HEK293 (cell line): ENCODE results near the gene PRR11.
A peak's percentile ranks its signal among the peaks of the same experiment; 100 is the strongest.

ENCODE experiments used
- CTCF ChIA-PET: fragments of 350-600 bp; formaldehyde crosslinking; extraction: SDS; loops from one replicate; lab custom pipeline; 2021; ENCODE audit warnings: antibody characterized with exemption; lab: Yijun Ruan, JAX
- POLR2A ChIA-PET: fragments of 300-600 bp; formaldehyde crosslinking; extraction: SDS; loops from one replicate; lab custom pipeline; 2020; ENCODE audit warnings: antibody characterized with exemption, inconsistent platforms; lab: Yijun Ruan, JAX
- H3K27ac ChIP-seq: fragments of 200-500 bp; sonication (Bioruptor generic); 2 replicates; pipeline ENCODE4 v1.5.1; 2014; ENCODE audit warnings: low read depth, low read length, control low read depth, inconsistent platforms; ENCODE audit errors: extremely low read depth
- H3K36me3 ChIP-seq, 2 experiments: fragments of 200-500 bp in 1 of 2; sonication (Bioruptor generic) in 1 of 2; 1 replicate in 1 of 2; 2 replicates in 1 of 2; pipeline ENCODE4 v1.5.1; 2014 to 2017; ENCODE audit warnings: inconsistent platforms in 2 of 2, low read length in 2 of 2; ENCODE audit not compliant: control insufficient read depth in 2 of 2, insufficient read depth in 1 of 2
- H3K4me1 ChIP-seq: fragments of 200-500 bp; sonication (Bioruptor generic); 2 replicates; pipeline ENCODE4 v1.5.1; 2014; ENCODE audit warnings: mild to moderate bottlenecking, low read length, inconsistent platforms; ENCODE audit not compliant: control insufficient read depth, insufficient read depth
- H3K4me3 ChIP-seq: 2 replicates; pipeline ENCODE4 v1.5.1; 2011; ENCODE audit warnings: low read depth, mild to moderate bottlenecking, control low read depth, low read length, moderate library complexity
- H3K9me3 ChIP-seq: fragments of 200-500 bp; sonication (Bioruptor generic); 2 replicates; pipeline ENCODE4 v1.5.1; 2014; ENCODE audit warnings: low read depth, low read length, inconsistent platforms; ENCODE audit not compliant: control insufficient read depth, insufficient read depth
- BCL11B ChIP-seq: fragments of 450-650 bp; formaldehyde crosslinking; IDR thresholded peaks from 2 replicates; pipeline ENCODE4 v1.5.1; 2016; ENCODE audit warnings: low read depth, missing biosample characterization, missing genetic modification characterization
- HOXA7 ChIP-seq: sonication (generic); formaldehyde crosslinking; IDR thresholded peaks from 2 replicates; pipeline ENCODE4 v1.8.1; 2022; ENCODE audit warnings: missing genetic modification reagents, borderline replicate concordance
- KLF9 ChIP-seq: fragments of 450-650 bp; formaldehyde crosslinking; IDR thresholded peaks from 2 replicates; pipeline ENCODE4 v1.5.1; 2016; ENCODE audit warnings: missing biosample characterization, missing genetic modification characterization, low read depth
- OSR2 ChIP-seq: fragments of 450-650 bp; formaldehyde crosslinking; IDR thresholded peaks from 2 replicates; pipeline ENCODE4 v1.5.1; 2016; ENCODE audit warnings: missing biosample characterization, missing genetic modification characterization
- SETDB1 ChIP-seq: IDR thresholded peaks from one replicate; pipeline ENCODE4 v1.6.1; 2017; ENCODE audit warnings: mild to moderate bottlenecking, low read length, moderate library complexity, mixed read lengths; ENCODE audit not compliant: insufficient read length
- YY2 ChIP-seq: fragments of 450-650 bp; formaldehyde crosslinking; IDR thresholded peaks from 2 replicates; pipeline ENCODE4 v1.5.1; 2016; ENCODE audit warnings: missing biosample characterization, missing genetic modification characterization
- ZBTB17 ChIP-seq: fragments of 450-650 bp; formaldehyde crosslinking; IDR thresholded peaks from 2 replicates; pipeline ENCODE4 v1.5.1; 2016; ENCODE audit warnings: missing biosample characterization, missing genetic modification characterization
- ZFP69B ChIP-seq: fragments of 450-650 bp; formaldehyde crosslinking; IDR thresholded peaks from 2 replicates; pipeline ENCODE4 v1.5.1; 2016; ENCODE audit warnings: missing biosample characterization, missing genetic modification characterization
- ZIC2 ChIP-seq: fragments of 450-650 bp; formaldehyde crosslinking; IDR thresholded peaks from 2 replicates; pipeline ENCODE4 v1.5.1; 2016; ENCODE audit warnings: missing biosample characterization, missing genetic modification characterization
- ZNF324 ChIP-seq: fragments of 450-650 bp; formaldehyde crosslinking; IDR thresholded peaks from 2 replicates; pipeline ENCODE4 v1.5.1; 2016; ENCODE audit warnings: missing biosample characterization, missing genetic modification characterization
- ZNF544 ChIP-seq: fragments of 450-650 bp; formaldehyde crosslinking; IDR thresholded peaks from 2 replicates; pipeline ENCODE4 v1.5.0; 2017; ENCODE audit warnings: missing biosample characterization, missing genetic modification characterization
- ZNF561 ChIP-seq: fragments of 450-650 bp; IDR thresholded peaks from 2 replicates; pipeline ENCODE4 v1.5.1; 2018; ENCODE audit warnings: missing biosample characterization, missing genetic modification characterization, borderline replicate concordance
- ZNF596 ChIP-seq: fragments of 450-650 bp; IDR thresholded peaks from 2 replicates; pipeline ENCODE4 v1.5.0; 2018; ENCODE audit warnings: missing biosample characterization, mild to moderate bottlenecking, missing genetic modification characterization, moderate library complexity
- ZNF629 ChIP-seq: fragments of 450-650 bp; formaldehyde crosslinking; IDR thresholded peaks from 2 replicates; pipeline ENCODE4 v1.5.1; 2017; ENCODE audit warnings: missing biosample characterization, missing genetic modification characterization
- ZNF776 ChIP-seq: fragments of 450-650 bp; formaldehyde crosslinking; IDR thresholded peaks from 2 replicates; pipeline ENCODE4 v1.5.0; 2017; ENCODE audit warnings: missing biosample characterization, missing genetic modification characterization, borderline replicate concordance
- ZXDB ChIP-seq: fragments of 450-650 bp; formaldehyde crosslinking; IDR thresholded peaks from 2 replicates; pipeline ENCODE4 v1.5.1; 2016; ENCODE audit warnings: missing biosample characterization, missing genetic modification characterization
- TF ChIP-seq, protein P1 (sequence below): fragments of 450-650 bp; formaldehyde crosslinking; IDR thresholded peaks from 2 replicates; pipeline ENCODE4 v1.5.1; 2016; ENCODE audit warnings: missing biosample characterization, missing genetic modification characterization
- TF ChIP-seq, protein P2 (sequence below): fragments of 450-650 bp; formaldehyde crosslinking; IDR thresholded peaks from 2 replicates; pipeline ENCODE4 v1.5.1; 2016; ENCODE audit warnings: missing biosample characterization, missing genetic modification characterization
- TF ChIP-seq, protein P3 (sequence below): fragments of 450-650 bp; formaldehyde crosslinking; IDR thresholded peaks from 2 replicates; pipeline ENCODE4 v1.5.1; 2016; ENCODE audit warnings: missing biosample characterization, missing genetic modification characterization
- TF ChIP-seq, protein P4 (sequence below): fragments of 450-650 bp; formaldehyde crosslinking; conservative IDR thresholded peaks from 2 replicates; pipeline ENCODE4 v1.5.1; 2016; ENCODE audit warnings: low read depth, missing biosample characterization, missing genetic modification characterization
- TF ChIP-seq, protein P5 (sequence below): fragments of 450-650 bp; formaldehyde crosslinking; IDR thresholded peaks from 2 replicates; pipeline ENCODE4 v1.5.1; 2016; ENCODE audit warnings: missing biosample characterization, missing genetic modification characterization
- TF ChIP-seq, protein P6 (sequence below): fragments of 450-650 bp; formaldehyde crosslinking; IDR thresholded peaks from 2 replicates; pipeline ENCODE4 v1.5.0; 2017; ENCODE audit warnings: missing biosample characterization, missing genetic modification characterization, borderline replicate concordance

The PRR11 gene

DNA sequence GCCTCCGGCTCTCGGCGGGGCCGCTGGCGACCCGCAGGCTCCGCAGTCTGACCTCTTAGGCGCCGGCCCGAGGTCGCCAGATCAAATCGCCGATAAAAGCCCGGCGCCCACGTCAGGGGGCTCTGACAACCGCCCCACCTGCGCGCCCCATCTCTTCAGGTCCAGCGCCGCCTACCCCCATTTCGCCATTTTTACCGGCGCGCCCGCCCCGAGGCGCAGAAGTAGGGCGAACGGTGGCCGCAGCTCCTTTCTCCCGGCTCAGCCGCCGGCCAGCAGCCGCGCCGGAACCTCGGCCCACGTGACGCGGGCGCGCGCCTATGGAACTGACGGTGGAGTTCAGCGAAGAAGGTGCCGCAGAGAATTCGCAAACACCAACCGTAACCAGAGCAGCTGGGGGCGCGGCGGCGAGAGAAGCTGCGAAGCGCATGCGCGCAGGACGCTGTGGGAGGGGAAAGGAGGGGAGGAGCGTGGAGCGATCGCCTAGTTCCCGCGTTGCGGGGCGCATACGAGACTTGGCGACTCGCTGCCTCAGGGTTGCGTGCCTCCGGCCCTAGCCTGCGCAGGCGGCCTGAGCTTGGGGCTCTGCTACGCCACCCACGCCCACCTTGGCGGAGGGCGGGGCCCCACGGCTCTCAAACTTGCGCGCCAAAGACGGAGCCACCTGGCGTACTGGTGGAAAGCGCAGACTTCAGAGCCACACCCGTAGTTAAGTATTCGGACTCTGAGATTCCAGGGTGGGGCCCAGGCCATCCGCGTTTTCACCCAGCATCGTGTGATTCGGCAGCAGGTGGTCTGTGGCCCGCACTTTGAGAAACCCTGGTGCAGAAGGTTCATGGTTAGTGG is 48.9 kb upstream of the PRR11 start, which contains the start of gene TRIM37:
TRIM37 (minus strand) TSS at position 418 of the 843 bp plus-strand sequence. CDS start 419 bp downstream, outside the sequence.
- ChIA-PET CTCF (interaction anchor here (0.7 to 1.3 kb wide), 4 partner anchors 11 to 587 kb away, joined by 3 to 6 read pairs (median 5); no protein-coding TSS in a partner anchor), POLR2A (interaction anchor here (0.5 to 4.6 kb wide), 17 partner anchors 12 to 690 kb away, joined by 3 to 68 read pairs (median 4); partner anchors contain the start of genes GDPD1, PRR11, SKA2 and SMG8)
- Histone ChIP-seq H3K27ac (peak within 1 kb of the TSS; percentile 89), H3K4me1 (no peaks in the 10 kb centered on the region), H3K4me3 (peak within 1 kb of the TSS; percentile 83), H3K9me3 (no peaks in the 10 kb centered on the region), H3K36me3 (peaks cover 25 to 31% of the 10 kb centered on the region in 2 experiments)
- TF ChIP-seq ZIC2 (tag by site-specific recombination) (peak; percentile 33), HOXA7 (CRISPR knock-in tag) (no peak), YY2 (tag by site-specific recombination) (peak; percentile 72), ZNF544 (tag by site-specific recombination) (no peak), ZXDB (peak; percentile 68), BCL11B (peak; percentile 85; the same call in 1 of the 2 replicates), ZBTB17 (tag by site-specific recombination) (peak; percentile 88), KLF9 (tag by site-specific recombination) (peak; percentile 99), ZNF776 (tag by site-specific recombination) (no peak), OSR2 (peak; percentile 53; the same call in 1 of the 2 replicates), SETDB1 (peak; percentile 9), ZNF596 (tag by site-specific recombination) (no peak), ZNF629 (tag by site-specific recombination) (peak; percentile 69), ZNF324 (tag by site-specific recombination) (peak; percentile 29; the same call in 1 of the 2 replicates), ZFP69B (tag by site-specific recombination) (peak; percentile 98), ZNF561 (no peak; the same call in 1 of the 2 replicates)
- TF ChIP-seq, protein P1, sequence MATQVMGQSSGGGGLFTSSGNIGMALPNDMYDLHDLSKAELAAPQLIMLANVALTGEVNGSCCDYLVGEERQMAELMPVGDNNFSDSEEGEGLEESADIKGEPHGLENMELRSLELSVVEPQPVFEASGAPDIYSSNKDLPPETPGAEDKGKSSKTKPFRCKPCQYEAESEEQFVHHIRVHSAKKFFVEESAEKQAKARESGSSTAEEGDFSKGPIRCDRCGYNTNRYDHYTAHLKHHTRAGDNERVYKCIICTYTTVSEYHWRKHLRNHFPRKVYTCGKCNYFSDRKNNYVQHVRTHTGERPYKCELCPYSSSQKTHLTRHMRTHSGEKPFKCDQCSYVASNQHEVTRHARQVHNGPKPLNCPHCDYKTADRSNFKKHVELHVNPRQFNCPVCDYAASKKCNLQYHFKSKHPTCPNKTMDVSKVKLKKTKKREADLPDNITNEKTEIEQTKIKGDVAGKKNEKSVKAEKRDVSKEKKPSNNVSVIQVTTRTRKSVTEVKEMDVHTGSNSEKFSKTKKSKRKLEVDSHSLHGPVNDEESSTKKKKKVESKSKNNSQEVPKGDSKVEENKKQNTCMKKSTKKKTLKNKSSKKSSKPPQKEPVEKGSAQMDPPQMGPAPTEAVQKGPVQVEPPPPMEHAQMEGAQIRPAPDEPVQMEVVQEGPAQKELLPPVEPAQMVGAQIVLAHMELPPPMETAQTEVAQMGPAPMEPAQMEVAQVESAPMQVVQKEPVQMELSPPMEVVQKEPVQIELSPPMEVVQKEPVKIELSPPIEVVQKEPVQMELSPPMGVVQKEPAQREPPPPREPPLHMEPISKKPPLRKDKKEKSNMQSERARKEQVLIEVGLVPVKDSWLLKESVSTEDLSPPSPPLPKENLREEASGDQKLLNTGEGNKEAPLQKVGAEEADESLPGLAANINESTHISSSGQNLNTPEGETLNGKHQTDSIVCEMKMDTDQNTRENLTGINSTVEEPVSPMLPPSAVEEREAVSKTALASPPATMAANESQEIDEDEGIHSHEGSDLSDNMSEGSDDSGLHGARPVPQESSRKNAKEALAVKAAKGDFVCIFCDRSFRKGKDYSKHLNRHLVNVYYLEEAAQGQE (tag by site-specific recombination): peak; percentile 8; the same call in 1 of the 2 replicates
- TF ChIP-seq, protein P2, sequence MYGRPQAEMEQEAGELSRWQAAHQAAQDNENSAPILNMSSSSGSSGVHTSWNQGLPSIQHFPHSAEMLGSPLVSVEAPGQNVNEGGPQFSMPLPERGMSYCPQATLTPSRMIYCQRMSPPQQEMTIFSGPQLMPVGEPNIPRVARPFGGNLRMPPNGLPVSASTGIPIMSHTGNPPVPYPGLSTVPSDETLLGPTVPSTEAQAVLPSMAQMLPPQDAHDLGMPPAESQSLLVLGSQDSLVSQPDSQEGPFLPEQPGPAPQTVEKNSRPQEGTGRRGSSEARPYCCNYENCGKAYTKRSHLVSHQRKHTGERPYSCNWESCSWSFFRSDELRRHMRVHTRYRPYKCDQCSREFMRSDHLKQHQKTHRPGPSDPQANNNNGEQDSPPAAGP (tag by site-specific recombination): peak; percentile 70
- TF ChIP-seq, protein P3, sequence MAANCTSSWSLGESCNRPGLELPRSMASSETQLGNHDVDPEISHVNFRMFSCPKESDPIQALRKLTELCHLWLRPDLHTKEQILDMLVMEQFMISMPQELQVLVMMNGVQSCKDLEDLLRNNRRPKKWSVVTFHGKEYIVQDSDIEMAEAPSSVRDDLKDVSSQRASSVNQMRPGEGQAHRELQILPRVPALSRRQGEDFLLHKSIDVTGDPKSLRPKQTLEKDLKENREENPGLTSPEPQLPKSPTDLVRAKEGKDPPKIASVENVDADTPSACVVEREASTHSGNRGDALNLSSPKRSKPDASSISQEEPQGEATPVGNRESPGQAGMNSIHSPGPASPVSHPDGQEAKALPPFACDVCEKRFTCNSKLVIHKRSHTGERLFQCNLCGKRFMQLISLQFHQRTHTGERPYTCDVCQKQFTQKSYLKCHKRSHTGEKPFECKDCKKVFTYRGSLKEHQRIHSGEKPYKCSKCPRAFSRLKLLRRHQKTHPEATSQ (tag by site-specific recombination): 0 out of 2 replicates have a peak, but pooled peaks have one; percentile 13
- TF ChIP-seq, protein P4, sequence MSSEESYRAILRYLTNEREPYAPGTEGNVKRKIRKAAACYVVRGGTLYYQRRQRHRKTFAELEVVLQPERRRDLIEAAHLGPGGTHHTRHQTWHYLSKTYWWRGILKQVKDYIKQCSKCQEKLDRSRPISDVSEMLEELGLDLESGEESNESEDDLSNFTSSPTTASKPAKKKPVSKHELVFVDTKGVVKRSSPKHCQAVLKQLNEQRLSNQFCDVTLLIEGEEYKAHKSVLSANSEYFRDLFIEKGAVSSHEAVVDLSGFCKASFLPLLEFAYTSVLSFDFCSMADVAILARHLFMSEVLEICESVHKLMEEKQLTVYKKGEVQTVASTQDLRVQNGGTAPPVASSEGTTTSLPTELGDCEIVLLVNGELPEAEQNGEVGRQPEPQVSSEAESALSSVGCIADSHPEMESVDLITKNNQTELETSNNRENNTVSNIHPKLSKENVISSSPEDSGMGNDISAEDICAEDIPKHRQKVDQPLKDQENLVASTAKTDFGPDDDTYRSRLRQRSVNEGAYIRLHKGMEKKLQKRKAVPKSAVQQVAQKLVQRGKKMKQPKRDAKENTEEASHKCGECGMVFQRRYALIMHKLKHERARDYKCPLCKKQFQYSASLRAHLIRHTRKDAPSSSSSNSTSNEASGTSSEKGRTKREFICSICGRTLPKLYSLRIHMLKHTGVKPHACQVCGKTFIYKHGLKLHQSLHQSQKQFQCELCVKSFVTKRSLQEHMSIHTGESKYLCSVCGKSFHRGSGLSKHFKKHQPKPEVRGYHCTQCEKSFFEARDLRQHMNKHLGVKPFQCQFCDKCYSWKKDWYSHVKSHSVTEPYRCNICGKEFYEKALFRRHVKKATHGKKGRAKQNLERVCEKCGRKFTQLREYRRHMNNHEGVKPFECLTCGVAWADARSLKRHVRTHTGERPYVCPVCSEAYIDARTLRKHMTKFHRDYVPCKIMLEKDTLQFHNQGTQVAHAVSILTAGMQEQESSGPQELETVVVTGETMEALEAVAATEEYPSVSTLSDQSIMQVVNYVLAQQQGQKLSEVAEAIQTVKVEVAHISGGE (tag by site-specific recombination): peak; percentile 46; the same call in 1 of the 2 replicates
- TF ChIP-seq, protein P5, sequence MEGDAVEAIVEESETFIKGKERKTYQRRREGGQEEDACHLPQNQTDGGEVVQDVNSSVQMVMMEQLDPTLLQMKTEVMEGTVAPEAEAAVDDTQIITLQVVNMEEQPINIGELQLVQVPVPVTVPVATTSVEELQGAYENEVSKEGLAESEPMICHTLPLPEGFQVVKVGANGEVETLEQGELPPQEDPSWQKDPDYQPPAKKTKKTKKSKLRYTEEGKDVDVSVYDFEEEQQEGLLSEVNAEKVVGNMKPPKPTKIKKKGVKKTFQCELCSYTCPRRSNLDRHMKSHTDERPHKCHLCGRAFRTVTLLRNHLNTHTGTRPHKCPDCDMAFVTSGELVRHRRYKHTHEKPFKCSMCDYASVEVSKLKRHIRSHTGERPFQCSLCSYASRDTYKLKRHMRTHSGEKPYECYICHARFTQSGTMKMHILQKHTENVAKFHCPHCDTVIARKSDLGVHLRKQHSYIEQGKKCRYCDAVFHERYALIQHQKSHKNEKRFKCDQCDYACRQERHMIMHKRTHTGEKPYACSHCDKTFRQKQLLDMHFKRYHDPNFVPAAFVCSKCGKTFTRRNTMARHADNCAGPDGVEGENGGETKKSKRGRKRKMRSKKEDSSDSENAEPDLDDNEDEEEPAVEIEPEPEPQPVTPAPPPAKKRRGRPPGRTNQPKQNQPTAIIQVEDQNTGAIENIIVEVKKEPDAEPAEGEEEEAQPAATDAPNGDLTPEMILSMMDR (tag by site-specific recombination): peak; percentile 60
- TF ChIP-seq, protein P6, sequence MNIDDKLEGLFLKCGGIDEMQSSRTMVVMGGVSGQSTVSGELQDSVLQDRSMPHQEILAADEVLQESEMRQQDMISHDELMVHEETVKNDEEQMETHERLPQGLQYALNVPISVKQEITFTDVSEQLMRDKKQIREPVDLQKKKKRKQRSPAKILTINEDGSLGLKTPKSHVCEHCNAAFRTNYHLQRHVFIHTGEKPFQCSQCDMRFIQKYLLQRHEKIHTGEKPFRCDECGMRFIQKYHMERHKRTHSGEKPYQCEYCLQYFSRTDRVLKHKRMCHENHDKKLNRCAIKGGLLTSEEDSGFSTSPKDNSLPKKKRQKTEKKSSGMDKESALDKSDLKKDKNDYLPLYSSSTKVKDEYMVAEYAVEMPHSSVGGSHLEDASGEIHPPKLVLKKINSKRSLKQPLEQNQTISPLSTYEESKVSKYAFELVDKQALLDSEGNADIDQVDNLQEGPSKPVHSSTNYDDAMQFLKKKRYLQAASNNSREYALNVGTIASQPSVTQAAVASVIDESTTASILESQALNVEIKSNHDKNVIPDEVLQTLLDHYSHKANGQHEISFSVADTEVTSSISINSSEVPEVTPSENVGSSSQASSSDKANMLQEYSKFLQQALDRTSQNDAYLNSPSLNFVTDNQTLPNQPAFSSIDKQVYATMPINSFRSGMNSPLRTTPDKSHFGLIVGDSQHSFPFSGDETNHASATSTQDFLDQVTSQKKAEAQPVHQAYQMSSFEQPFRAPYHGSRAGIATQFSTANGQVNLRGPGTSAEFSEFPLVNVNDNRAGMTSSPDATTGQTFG (tag by site-specific recombination): no peak
